Suprapubic skin (tissue), 3 donors: Measurements from ENCODE around the gene SHC3.

ENCODE experiments used
- POLR2A ChIP-seq, 2 donors: fragments of 450-650 bp; IDR thresholded peaks; one replicate each; pipeline ENCODE4 v1.6.1; 2017; ENCODE audit warnings: antibody characterized with exemption in 2 of 2, mild to moderate bottlenecking in 2 of 2, moderate library complexity in 2 of 2
- TF ChIP-seq, protein P1 (sequence below), 2 donors: fragments of 200-600 bp in 1 of 2; fragments of 450-650 bp in 1 of 2; sonication (generic) in 1 of 2; IDR thresholded peaks; one replicate each; pipeline ENCODE4 v1.5.1; 2016 to 2019; ENCODE audit warnings: antibody characterized with exemption in 2 of 2, mild to moderate bottlenecking in 1 of 2, moderate library complexity in 1 of 2

GRCh38 chr9:89014153-89014552 is 164.5 kb downstream of the SHC3 start:
- TF ChIP-seq, protein P1, sequence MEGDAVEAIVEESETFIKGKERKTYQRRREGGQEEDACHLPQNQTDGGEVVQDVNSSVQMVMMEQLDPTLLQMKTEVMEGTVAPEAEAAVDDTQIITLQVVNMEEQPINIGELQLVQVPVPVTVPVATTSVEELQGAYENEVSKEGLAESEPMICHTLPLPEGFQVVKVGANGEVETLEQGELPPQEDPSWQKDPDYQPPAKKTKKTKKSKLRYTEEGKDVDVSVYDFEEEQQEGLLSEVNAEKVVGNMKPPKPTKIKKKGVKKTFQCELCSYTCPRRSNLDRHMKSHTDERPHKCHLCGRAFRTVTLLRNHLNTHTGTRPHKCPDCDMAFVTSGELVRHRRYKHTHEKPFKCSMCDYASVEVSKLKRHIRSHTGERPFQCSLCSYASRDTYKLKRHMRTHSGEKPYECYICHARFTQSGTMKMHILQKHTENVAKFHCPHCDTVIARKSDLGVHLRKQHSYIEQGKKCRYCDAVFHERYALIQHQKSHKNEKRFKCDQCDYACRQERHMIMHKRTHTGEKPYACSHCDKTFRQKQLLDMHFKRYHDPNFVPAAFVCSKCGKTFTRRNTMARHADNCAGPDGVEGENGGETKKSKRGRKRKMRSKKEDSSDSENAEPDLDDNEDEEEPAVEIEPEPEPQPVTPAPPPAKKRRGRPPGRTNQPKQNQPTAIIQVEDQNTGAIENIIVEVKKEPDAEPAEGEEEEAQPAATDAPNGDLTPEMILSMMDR (IDR thresholded peaks at IDR 0.05) = no peak
- no peak for TF ChIP-seq POLR2A (IDR thresholded peaks at IDR 0.05)
